GM19043 (cell line): ENCODE measurements around the gene CTDSPL.
A peak's percentile ranks its signal among the peaks of the same experiment; 100 is the strongest.

Experiments used
- ATAC-seq: cut with Tn5 transposase; IDR thresholded peaks from one replicate; pipeline ENCODE4 v1.9.1; 2021; ENCODE audit warnings: low read depth; ENCODE audit not compliant: unreplicated experiment

The CTDSPL gene

GRCh38 chr3:37995652-37996641, 134.3 kb downstream of the CTDSPL start:
- no peak for ATAC-seq

- ATAC-seq, result peak; percentile 46
Measured at GRCh38 chr3:37996785-37997301, 135.2 kb downstream of the CTDSPL start.

- ATAC-seq, result no peak
Measured at GRCh38 chr3:37997342-37997741, 135.7 kb downstream of the CTDSPL start.

DNA sequence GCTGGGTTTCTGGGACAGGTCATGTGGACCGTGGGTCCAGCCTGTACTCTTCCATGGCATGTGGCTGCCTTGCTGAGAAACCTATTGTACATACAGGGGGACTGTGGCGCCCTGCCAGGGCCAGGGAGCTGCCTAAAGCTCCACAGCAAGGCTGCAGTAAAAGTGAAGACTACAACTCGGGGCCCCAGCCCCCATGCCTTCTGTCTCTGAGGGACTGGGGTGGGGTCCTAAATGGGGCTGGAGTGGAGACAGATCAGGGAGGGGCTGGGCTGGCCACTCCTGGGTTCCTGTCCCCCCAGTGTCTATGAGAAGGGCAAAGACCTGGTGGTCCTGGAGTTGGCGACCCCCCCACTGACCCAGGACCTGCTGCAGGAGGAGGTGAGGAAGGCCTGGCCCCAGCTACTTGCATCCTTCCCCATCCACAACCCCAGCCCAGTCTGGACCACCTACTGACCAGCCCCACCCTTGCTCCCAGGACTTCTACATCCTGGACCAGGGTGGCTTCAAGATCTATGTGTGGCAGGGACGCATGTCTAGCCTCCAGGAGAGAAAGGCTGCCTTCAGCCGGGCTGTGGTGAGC, 136.2 kb downstream of the CTDSPL start:
- no peak for ATAC-seq

GRCh38 chr3:37999836-38000235, 138.2 kb downstream of the CTDSPL start:
- no peak for ATAC-seq

GRCh38 chr3:38000242-38000916, 138.7 kb downstream of the CTDSPL start:
- ATAC-seq, result no peak

GRCh38 chr3:38000965-38001455, 139.3 kb downstream of the CTDSPL start:
- no peak for ATAC-seq

GRCh38 chr3:38001456-38002081, 139.9 kb downstream of the CTDSPL start:
- ATAC-seq, result no peak

DNA sequence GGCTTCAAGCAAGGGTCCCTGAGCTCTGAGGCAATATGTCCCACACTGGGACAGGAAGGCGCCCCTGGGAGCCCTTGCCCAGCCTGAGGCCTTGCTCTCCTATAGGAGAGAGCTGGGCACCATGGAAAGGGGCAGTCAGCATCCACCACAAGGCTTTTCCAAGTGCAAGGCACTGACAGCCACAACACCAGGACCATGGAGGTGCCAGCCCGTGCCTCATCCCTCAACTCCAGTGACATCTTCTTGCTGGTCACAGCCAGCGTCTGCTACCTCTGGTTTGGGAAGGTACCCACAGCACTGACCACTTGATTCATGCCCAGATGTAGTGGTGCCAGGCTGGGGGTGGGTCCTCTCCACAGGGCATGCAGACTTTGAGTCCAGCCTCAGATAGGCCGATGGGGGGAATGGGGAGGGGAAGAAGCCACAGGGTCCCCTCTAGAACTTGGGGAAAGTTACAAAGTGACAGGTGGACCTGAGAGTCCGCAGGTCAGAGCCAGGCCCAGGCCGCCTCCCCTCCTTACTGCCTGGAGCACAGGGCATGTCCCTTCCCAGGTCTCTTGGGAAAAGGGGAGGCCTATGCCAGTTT, 140.7 kb downstream of the CTDSPL start:
- no peak for ATAC-seq

- no peak for ATAC-seq
Measured at GRCh38 chr3:38002940-38003339, 141.3 kb downstream of the CTDSPL start.

- no peak for ATAC-seq
Measured at GRCh38 chr3:38003371-38003816, 141.7 kb downstream of the CTDSPL start.

DNA sequence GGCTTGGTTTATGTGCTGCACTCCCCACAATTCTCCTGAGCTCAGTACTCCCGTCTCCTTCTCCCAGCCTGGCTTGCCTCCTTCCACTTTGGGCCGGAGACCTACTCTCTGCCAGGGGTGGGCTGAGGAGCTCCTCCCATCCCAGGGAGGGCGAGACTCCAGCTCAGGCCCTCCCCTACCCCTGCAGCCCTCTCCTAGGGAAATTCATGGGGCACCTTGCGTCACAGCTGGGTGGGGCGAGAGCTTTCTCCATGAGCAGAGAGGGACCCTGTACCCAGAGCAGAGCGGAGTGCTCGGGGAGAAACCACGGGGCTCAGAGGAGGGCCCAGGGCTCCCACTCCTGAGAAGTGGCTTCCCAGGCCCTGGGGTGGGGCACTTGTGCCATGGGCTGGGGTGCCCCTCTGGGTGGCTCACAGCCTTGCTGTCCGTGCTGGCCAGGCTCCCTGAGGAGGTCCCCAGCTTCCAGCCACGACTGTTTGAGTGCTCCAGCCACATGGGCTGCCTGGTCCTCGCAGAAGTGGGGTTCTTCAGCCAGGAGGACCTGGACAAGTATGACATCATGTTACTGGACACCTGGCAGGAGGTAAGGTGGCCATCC, 142.2 kb downstream of the CTDSPL start:
- ATAC-seq, result no peak

DNA sequence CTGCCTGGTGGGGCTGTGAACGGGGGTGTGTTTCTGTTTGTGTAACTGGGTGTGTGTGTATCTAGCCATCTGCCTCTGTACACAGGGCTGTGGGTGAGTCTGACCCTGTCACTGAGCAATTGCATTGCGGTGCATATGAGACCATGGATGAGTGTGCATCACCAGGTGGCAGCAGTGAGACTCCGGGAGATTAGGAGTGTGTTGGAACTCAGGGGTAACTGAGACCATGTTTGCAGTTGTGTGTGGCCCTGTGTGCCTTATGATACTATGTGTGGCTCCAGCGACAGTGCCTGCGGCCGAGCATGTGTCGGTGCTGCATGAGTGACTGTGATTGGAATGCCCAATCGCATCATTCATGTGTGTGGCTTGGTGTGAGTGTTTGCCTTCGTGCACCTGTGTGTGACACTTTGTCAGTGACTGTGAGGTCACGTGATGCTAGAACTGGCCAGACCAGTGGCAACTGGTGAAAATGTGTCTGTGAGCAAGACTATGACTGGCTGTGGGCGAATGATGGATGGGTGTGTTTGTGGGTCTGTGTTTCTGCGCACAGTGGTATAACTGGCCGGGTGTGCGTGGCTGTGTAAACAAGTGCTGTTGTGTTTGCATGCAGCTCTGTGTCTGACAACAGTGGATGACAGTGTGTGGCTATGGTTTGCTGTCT, 142.9 kb downstream of the CTDSPL start:
- ATAC-seq, result no peak

GRCh38 chr3:38005076-38006020, 143.7 kb downstream of the CTDSPL start:
- no peak for ATAC-seq

- ATAC-seq, result no peak
Measured at GRCh38 chr3:38006031-38006430, 144.4 kb downstream of the CTDSPL start.

- no peak for ATAC-seq
Measured at GRCh38 chr3:38006445-38006995, 144.8 kb downstream of the CTDSPL start.

DNA sequence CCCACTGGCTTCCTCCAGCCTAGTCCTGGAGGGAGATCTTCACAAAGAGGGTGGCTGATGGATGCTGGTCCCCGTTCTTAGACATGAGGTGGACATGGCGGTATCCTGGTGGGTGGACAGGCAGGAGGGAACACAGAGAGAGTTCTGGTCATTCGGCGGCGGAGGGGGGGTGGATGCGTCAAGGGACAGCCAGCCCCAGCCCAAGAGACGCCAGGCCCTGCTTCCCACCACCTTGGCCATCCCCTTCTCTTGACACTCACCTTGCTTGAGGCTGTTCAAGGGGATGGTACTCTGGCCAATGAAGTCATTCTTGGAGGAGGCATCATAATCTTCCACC, 146.0 kb downstream of the CTDSPL start:
- no peak for ATAC-seq

GRCh38 chr3:38008191-38008701, 146.6 kb downstream of the CTDSPL start:
- ATAC-seq, result no peak
